Ascending aorta (tissue), 2 donors: ENCODE results near the gene RANBP10. TPM values are rescaled to one million over a fixed set of nuclear protein-coding genes. Genes with fewer than 3 reads are reported as not detected.

ENCODE experiments used
- DNase-seq, 2 donors: peaks; one replicate each; pipeline ENCODE4 v3.0.0-alpha.2; 2019; ENCODE audit warnings: low spot score in 2 of 2
- H3K27ac ChIP-seq, 2 donors: fragments of 200-600 bp; sonication (generic); one replicate each; pipeline ENCODE4 v1.5.1; 2016 to 2017; ENCODE audit warnings: mild to moderate bottlenecking in 1 of 2
- H3K27me3 ChIP-seq: fragments of 200-600 bp; sonication (generic); one replicate; pipeline ENCODE4 v1.5.1; 2017
- H3K36me3 ChIP-seq, 2 donors: fragments of 200-600 bp; sonication (generic); one replicate each; pipeline ENCODE4 v1.5.1; 2016
- H3K4me1 ChIP-seq, 2 donors: fragments of 200-600 bp; sonication (generic); one replicate each; pipeline ENCODE4 v1.5.1; 2016 to 2017; ENCODE audit warnings: mild to moderate bottlenecking in 1 of 2
- H3K4me3 ChIP-seq, 2 donors: fragments of 200-600 bp; sonication (generic); one replicate each; pipeline ENCODE4 v1.5.1; 2016 to 2017; ENCODE audit warnings: mild to moderate bottlenecking in 1 of 2
- H3K9me3 ChIP-seq, 2 donors: fragments of 200-600 bp; sonication (generic); one replicate each; pipeline ENCODE4 v1.5.1; 2016
- intact Hi-C: fragments of 100-400 bp; cut with DNase I; formaldehyde crosslinking; loops from one replicate; pipeline ENCODE4 v1.15.1; 2023
- total RNA-seq: library from RNA; depleted of rRNA; stranded (reverse); fragments of >200 nt; gene quantifications from one replicate; pipeline ENCODE4 v1.1.0, GENCODE V29; 2016
- TF ChIP-seq, protein P1 (sequence below), 3 experiments: fragments of 200-600 bp in 2 of 3; fragments of 450-650 bp in 1 of 3; sonication (generic) in 2 of 3; IDR thresholded peaks; one replicate each; pipeline ENCODE4 v1.5.1; 2016 to 2019; ENCODE audit warnings: antibody characterized with exemption in 3 of 3, mild to moderate bottlenecking in 1 of 3, moderate library complexity in 1 of 3

The RANBP10 gene
- total RNA-seq, 1 donor from 2014 or later = 50.0 TPM

DNA sequence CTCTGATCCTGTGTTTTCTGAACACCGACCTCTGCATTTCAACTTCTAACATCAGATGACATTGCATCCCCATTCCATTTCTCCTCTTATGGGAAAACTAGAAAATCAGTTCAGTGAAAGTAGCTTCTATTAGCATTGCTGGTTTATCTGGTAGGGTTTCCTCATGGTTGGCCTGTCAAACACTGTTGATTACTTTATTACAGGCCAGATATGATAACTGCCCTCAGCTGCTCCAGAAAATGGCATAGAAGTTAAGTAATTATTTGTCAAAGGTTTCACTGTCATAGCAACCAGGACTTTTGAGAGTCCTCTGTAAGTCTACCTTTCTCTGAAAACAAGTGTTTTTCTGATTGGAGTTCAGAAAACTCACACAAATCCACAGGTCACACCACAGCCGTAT lies 90.3 kb downstream of the RANBP10 start:
- no peak overlapping the region for H3K27ac ChIP-seq
- no peaks in the 10 kb centered on the region for H3K9me3 ChIP-seq
- peaks cover 0 to 12% of the 10 kb centered on the region in 2 donors for H3K4me1 ChIP-seq
- intact Hi-C loops = no loop called here
- H3K27me3 ChIP-seq = no peaks in the 10 kb centered on the region
- H3K36me3 ChIP-seq = no peaks in the 10 kb centered on the region
- DNase-seq = no peak
- TF ChIP-seq, protein P1, sequence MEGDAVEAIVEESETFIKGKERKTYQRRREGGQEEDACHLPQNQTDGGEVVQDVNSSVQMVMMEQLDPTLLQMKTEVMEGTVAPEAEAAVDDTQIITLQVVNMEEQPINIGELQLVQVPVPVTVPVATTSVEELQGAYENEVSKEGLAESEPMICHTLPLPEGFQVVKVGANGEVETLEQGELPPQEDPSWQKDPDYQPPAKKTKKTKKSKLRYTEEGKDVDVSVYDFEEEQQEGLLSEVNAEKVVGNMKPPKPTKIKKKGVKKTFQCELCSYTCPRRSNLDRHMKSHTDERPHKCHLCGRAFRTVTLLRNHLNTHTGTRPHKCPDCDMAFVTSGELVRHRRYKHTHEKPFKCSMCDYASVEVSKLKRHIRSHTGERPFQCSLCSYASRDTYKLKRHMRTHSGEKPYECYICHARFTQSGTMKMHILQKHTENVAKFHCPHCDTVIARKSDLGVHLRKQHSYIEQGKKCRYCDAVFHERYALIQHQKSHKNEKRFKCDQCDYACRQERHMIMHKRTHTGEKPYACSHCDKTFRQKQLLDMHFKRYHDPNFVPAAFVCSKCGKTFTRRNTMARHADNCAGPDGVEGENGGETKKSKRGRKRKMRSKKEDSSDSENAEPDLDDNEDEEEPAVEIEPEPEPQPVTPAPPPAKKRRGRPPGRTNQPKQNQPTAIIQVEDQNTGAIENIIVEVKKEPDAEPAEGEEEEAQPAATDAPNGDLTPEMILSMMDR (IDR thresholded peaks at IDR 0.05) = no peak
- no peak overlapping the region for H3K4me3 ChIP-seq

DNA sequence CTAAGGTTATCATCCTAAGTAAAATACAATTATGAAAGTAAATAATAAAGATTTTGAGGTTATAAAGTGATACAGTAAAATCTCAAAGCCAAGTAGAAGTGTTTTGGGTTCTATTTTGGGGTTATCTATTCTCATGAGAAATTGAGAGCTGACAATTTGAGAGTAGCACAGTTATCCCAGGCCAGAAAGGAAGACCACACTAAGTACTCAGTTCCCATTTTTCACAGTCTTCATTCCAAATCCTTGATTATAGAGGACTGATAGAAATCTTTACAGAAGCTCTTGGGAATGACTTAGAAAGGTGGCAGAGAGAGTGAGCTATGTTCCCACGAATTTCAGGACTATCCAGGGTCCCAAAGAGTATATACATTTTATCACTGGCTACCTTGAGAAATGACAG lies 91.8 kb downstream of the RANBP10 start:
- Histone ChIP-seq H3K27ac (no peak overlapping the region), H3K4me3 (no peak overlapping the region), H3K9me3 (no peaks in the 10 kb centered on the region), H3K36me3 (no peaks in the 10 kb centered on the region), H3K4me1 (peaks cover 0 to 7% of the 10 kb centered on the region in 2 donors), H3K27me3 (no peaks in the 10 kb centered on the region)
- intact Hi-C loops = no loop called here
- TF ChIP-seq, protein P1 (IDR thresholded peaks at IDR 0.05) = no peak
- no peak for DNase-seq

DNA sequence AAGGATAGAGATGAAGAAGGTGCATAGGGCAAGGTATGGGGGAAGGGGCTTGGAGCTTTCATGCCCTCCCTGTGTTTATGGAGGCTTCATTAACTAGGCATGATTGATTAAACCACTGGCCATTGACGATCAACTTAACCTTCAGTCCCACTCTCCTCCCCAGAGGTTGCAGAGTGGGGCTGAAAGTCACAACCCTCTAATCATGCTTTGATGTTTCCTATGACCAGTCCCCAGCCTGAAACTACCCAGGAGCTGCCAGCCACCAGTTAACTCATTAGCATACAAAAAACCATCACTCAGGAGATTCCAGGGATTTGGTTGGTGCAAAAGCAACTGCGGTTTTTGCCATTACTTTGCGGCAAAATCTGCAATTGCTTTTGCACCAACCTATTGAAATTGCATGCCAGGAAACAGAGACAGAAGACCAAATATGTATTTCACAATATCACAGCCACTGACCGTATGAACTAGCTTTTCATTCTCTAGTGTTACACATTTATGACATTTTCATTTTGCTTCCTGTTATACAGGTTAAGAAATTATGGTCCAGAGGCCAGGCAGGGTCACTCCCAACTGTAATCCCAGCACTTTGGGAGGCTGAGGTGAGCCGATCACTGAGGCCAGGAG lies 92.6 kb downstream of the RANBP10 start:
- Histone ChIP-seq H3K9me3 (no peaks in the 10 kb centered on the region), H3K27ac (no peak overlapping the region), H3K4me1 (peaks cover 0 to 7% of the 10 kb centered on the region in 2 donors), H3K27me3 (no peaks in the 10 kb centered on the region), H3K36me3 (no peaks in the 10 kb centered on the region), H3K4me3 (no peak overlapping the region)
- intact Hi-C loops = no loop called here
- TF ChIP-seq, protein P1 (IDR thresholded peaks at IDR 0.05) = no peak
- no peak for DNase-seq

DNA sequence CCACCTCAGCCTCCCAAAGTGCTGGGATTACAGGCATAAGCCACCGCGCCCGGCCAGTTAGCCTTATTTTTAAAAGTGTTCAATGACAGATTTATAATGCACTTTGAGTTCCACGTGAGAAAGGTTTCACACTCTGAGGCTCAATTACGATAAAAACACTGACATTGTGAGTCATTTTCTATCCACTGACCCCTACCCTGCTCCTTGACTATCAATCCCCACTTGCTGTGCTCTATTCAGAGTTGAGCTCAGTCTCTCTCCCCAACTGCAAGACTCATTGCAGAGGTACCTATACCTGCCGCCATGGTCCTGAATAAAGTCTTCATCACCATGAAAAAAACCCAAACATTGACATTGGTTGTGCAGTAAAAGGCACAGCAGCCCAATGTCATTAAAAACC lies 95.8 kb downstream of the RANBP10 start:
- intact Hi-C loops = no loop called here
- TF ChIP-seq, protein P1 (IDR thresholded peaks at IDR 0.05) = no peak
- no peak for DNase-seq
- Histone ChIP-seq H3K36me3 (no peaks in the 10 kb centered on the region), H3K9me3 (no peaks in the 10 kb centered on the region), H3K4me1 (no peaks in the 10 kb centered on the region), H3K27me3 (no peaks in the 10 kb centered on the region), H3K27ac (no peak overlapping the region), H3K4me3 (no peak overlapping the region)

DNA sequence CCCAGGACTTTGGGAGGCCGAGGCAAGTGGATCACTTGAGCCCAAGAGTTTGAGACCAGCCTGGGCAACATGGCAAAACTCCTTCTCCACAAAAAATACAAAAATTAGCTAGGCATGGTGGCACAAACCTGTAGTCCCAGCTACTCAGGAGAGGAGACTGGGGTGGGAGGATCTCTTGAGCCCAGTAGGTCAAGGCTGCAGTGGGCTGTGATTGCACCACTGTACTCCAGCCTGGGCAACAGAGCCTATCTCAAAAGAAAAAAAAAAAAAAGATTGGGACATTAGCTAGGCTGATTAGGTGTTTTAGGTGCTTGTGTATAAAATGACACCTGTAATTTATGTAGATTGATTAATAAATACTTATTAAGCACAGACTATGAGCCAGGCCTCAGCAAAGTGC lies 97.3 kb downstream of the RANBP10 start:
- DNase-seq = no peak
- H3K36me3 ChIP-seq = no peaks in the 10 kb centered on the region
- H3K4me1 ChIP-seq = no peaks in the 10 kb centered on the region
- H3K4me3 ChIP-seq = no peak overlapping the region
- intact Hi-C loops = no loop called here
- H3K27ac ChIP-seq = no peak overlapping the region
- no peaks in the 10 kb centered on the region for H3K27me3 ChIP-seq
- no peaks in the 10 kb centered on the region for H3K9me3 ChIP-seq
- TF ChIP-seq, protein P1 (IDR thresholded peaks at IDR 0.05) = no peak

DNA sequence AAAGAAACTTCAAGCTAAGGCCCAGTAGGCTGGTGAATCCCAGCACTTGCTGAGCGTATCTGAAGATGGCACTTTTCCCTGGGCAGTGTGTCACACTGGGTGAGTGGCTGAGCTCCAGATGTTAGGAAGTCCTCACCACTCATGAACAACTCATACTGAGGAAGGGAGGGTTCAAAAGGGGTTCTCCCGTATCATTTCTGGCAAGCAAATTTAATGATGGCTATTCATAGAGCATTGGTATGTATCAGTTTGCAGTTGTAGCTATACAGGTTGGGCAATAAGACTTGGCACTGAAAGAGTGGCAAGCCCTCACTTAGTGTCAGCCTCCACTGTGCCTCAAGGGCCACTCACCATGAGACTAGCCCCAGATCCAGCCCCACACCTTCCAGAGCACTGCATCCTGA lies 98.0 kb downstream of the RANBP10 start:
- no peaks in the 10 kb centered on the region for H3K36me3 ChIP-seq
- no peak overlapping the region for H3K4me3 ChIP-seq
- DNase-seq = no peak
- intact Hi-C loops = no loop called here
- H3K4me1 ChIP-seq = no peaks in the 10 kb centered on the region
- no peaks in the 10 kb centered on the region for H3K9me3 ChIP-seq
- H3K27me3 ChIP-seq = no peaks in the 10 kb centered on the region
- H3K27ac ChIP-seq = no peak overlapping the region
- TF ChIP-seq, protein P1 (IDR thresholded peaks at IDR 0.05) = no peak
